ENCODE data around the gene ACTL8.

Gene ACTL8

GRCh38 chr1:17780916-17781315 is 25.8 kb downstream of the ACTL8 start:
- Histone ChIP-seq H3K27me3 (replicated peaks; ENCODE audit: insufficient read depth, low read length) (peaks cover 96% of the 10 kb centered on the region), H3K9me2 (replicated peaks; ENCODE audit: insufficient read depth, low read length) (no peaks in the 10 kb centered on the region), H3K79me2 (ENCODE audit: low read length) (no peaks in the 10 kb centered on the region), H3F3A (ENCODE audit: insufficient read depth, low read length) (no peaks in the 10 kb centered on the region), H3K9me3 (replicated peaks; ENCODE audit: insufficient read depth, low read length) (no peaks in the 10 kb centered on the region), H3K4me1 (ENCODE audit: low read length) (no peaks in the 10 kb centered on the region), H4K20me1 (ENCODE audit: insufficient read depth, low read length) (no peaks in the 10 kb centered on the region), H3K27ac (ENCODE audit: low read length) (no peak overlapping the region), H3K4me3 (ENCODE audit: low read length) (no peak overlapping the region), H3K9ac (ENCODE audit: low read length) (no peak overlapping the region), H2AFZ (ENCODE audit: low read length) (no peak overlapping the region), H3K4me2 (ENCODE audit: low read depth, low read length) (no peak overlapping the region), H3K36me3 (replicated peaks; ENCODE audit: insufficient read depth, low read length) (no peaks in the 10 kb centered on the region)
- no peak for TF ChIP-seq EZH2phosphoT487 (IDR thresholded peaks at IDR 0.05; ENCODE audit: low read length)
- no peak for TF ChIP-seq EZH2 (optimal IDR thresholded peaks at IDR 0.05; ENCODE audit: low read depth, low read length)
- no peak for TF ChIP-seq CTCF (IDR thresholded peaks at IDR 0.05; ENCODE audit: low read length)
- no peak for DNase-seq

- Histone ChIP-seq H3K4me2 (ENCODE audit: low read depth, low read length) (no peak overlapping the region), H2AFZ (ENCODE audit: low read length) (no peak overlapping the region), H4K20me1 (ENCODE audit: insufficient read depth, low read length) (no peaks in the 10 kb centered on the region), H3K79me2 (ENCODE audit: low read length) (no peaks in the 10 kb centered on the region), H3K9ac (ENCODE audit: low read length) (no peak overlapping the region), H3K36me3 (replicated peaks; ENCODE audit: insufficient read depth, low read length) (no peaks in the 10 kb centered on the region), H3K27me3 (replicated peaks; ENCODE audit: insufficient read depth, low read length) (peaks cover 79% of the 10 kb centered on the region), H3K4me3 (ENCODE audit: low read length) (no peak overlapping the region), H3K27ac (ENCODE audit: low read length) (no peak overlapping the region), H3K4me1 (ENCODE audit: low read length) (no peaks in the 10 kb centered on the region), H3K9me3 (replicated peaks; ENCODE audit: insufficient read depth, low read length) (no peaks in the 10 kb centered on the region), H3K9me2 (replicated peaks; ENCODE audit: insufficient read depth, low read length) (no peaks in the 10 kb centered on the region), H3F3A (ENCODE audit: insufficient read depth, low read length) (no peaks in the 10 kb centered on the region)
- no peak for DNase-seq
- TF ChIP-seq EZH2 (optimal IDR thresholded peaks at IDR 0.05; ENCODE audit: low read depth, low read length) (no peak), CTCF (IDR thresholded peaks at IDR 0.05; ENCODE audit: low read length) (no peak), EZH2phosphoT487 (IDR thresholded peaks at IDR 0.05; ENCODE audit: low read length) (no peak)
Measured at GRCh38 chr1:17789926-17790325, 34.8 kb downstream of the ACTL8 start.

- no peak overlapping the region for H3K9ac ChIP-seq (ENCODE audit: low read length)
- H3K4me2 ChIP-seq (ENCODE audit: low read depth, low read length): no peak overlapping the region
- H3K36me3 ChIP-seq (replicated peaks; ENCODE audit: insufficient read depth, low read length): no peaks in the 10 kb centered on the region
- H3K9me3 ChIP-seq (replicated peaks; ENCODE audit: insufficient read depth, low read length): no peaks in the 10 kb centered on the region
- no peaks in the 10 kb centered on the region for H3F3A ChIP-seq (ENCODE audit: insufficient read depth, low read length)
- peaks cover 79% of the 10 kb centered on the region for H3K27me3 ChIP-seq (replicated peaks; ENCODE audit: insufficient read depth, low read length)
- H3K27ac ChIP-seq (ENCODE audit: low read length): no peak overlapping the region
- no peaks in the 10 kb centered on the region for H3K4me1 ChIP-seq (ENCODE audit: low read length)
- H3K9me2 ChIP-seq (replicated peaks; ENCODE audit: insufficient read depth, low read length): no peaks in the 10 kb centered on the region
- no peaks in the 10 kb centered on the region for H3K79me2 ChIP-seq (ENCODE audit: low read length)
- H2AFZ ChIP-seq (ENCODE audit: low read length): no peak overlapping the region
- TF ChIP-seq CTCF (IDR thresholded peaks at IDR 0.05; ENCODE audit: low read length): no peak
- no peak for TF ChIP-seq EZH2 (optimal IDR thresholded peaks at IDR 0.05; ENCODE audit: low read depth, low read length)
- no peak for TF ChIP-seq EZH2phosphoT487 (IDR thresholded peaks at IDR 0.05; ENCODE audit: low read length)
- H4K20me1 ChIP-seq (ENCODE audit: insufficient read depth, low read length): no peaks in the 10 kb centered on the region
- no peak overlapping the region for H3K4me3 ChIP-seq (ENCODE audit: low read length)
- no peak for DNase-seq
Measured at GRCh38 chr1:17790383-17791054, 35.4 kb downstream of the ACTL8 start.
